ENCODE data around the gene UGCG. TPM values are rescaled to one million over a fixed set of nuclear protein-coding genes. Genes with fewer than 3 reads are reported as not detected.

UGCG gene
- total and polyA plus RNA-seq, 8 donors: 13.7 to 182 (median 19.7) TPM

DNA sequence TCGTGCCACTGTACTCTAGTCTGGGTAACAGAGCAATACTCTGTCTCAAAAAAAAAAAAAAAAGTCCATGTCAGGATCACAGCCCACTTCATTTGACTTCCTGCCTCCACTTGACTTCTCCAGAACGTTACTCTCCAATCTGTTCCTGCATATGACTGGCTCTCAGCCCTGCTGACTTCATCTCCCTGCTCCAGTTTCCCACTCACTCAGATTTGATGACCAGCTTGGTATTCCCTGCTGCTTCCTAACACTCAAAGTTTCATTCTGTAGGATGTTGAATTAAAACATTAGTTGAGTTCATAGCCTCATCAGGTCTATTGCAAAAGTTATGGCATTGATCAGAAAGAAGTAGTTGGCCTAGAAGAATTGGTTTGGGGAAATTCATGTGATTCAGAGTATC is 52.3 kb downstream of the UGCG start:
- H3K4me1 ChIP-seq: no peaks in the 10 kb centered on the region
- H3K27ac ChIP-seq: no peak overlapping the region
- H3K27me3 ChIP-seq: no peaks in the 10 kb centered on the region
- intact Hi-C loops (cut with DNase I; ENCODE audit: low total_unique reads): no loop called here
- H3K36me3 ChIP-seq: no peaks in the 10 kb centered on the region
- no peak for TF ChIP-seq POLR2AphosphoS5 (IDR thresholded peaks at IDR 0.05)
- no peak for TF ChIP-seq POLR2A (IDR thresholded peaks at IDR 0.05)
- TF ChIP-seq EP300 (IDR thresholded peaks at IDR 0.05): no peak
- TF ChIP-seq, protein P1, sequence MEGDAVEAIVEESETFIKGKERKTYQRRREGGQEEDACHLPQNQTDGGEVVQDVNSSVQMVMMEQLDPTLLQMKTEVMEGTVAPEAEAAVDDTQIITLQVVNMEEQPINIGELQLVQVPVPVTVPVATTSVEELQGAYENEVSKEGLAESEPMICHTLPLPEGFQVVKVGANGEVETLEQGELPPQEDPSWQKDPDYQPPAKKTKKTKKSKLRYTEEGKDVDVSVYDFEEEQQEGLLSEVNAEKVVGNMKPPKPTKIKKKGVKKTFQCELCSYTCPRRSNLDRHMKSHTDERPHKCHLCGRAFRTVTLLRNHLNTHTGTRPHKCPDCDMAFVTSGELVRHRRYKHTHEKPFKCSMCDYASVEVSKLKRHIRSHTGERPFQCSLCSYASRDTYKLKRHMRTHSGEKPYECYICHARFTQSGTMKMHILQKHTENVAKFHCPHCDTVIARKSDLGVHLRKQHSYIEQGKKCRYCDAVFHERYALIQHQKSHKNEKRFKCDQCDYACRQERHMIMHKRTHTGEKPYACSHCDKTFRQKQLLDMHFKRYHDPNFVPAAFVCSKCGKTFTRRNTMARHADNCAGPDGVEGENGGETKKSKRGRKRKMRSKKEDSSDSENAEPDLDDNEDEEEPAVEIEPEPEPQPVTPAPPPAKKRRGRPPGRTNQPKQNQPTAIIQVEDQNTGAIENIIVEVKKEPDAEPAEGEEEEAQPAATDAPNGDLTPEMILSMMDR (IDR thresholded peaks at IDR 0.05): no peak
- DNase-seq: no peak
- no peaks in the 10 kb centered on the region for H3K9me3 ChIP-seq
- WGBS, 5 donors: 54 to 64% (median 58%) methylated on average over 2 of the region's 2 CpGs
- H3K4me3 ChIP-seq: no peak overlapping the region

DNA sequence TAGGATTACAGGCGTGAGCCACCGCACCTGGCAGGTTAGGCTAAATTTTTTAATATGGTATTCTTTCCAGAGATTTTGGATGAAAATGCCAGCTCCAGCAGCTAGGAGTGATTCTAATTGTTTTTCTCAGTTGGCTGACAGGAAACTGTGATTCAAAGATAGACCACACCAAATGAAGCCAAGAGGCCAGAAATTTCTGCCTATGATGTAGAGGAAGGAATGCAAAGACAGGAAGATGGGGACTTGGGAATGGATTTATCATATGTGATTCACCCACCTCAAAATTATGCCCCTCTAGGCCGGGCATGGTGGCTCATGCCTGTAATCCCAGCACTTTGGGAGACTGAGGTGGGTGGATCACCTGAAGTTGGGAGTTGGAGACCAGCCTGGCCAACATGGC is 53.3 kb downstream of the UGCG start:
- Histone ChIP-seq H3K27me3 (no peaks in the 10 kb centered on the region), H3K4me1 (no peaks in the 10 kb centered on the region), H3K36me3 (no peaks in the 10 kb centered on the region), H3K9me3 (no peaks in the 10 kb centered on the region), H3K27ac (no peak overlapping the region), H3K4me3 (no peak overlapping the region)
- intact Hi-C loops (cut with DNase I; ENCODE audit: low total_unique reads): no loop called here
- no peak for DNase-seq
- TF ChIP-seq POLR2AphosphoS5 (IDR thresholded peaks at IDR 0.05): no peak
- TF ChIP-seq EP300 (IDR thresholded peaks at IDR 0.05): no peak
- TF ChIP-seq, protein P1 (IDR thresholded peaks at IDR 0.05): no peak
- TF ChIP-seq POLR2A (IDR thresholded peaks at IDR 0.05): no peak
- WGBS, 5 donors: 92 to 98% (median 94%) methylated on average over 3 of the region's 3 CpGs

DNA sequence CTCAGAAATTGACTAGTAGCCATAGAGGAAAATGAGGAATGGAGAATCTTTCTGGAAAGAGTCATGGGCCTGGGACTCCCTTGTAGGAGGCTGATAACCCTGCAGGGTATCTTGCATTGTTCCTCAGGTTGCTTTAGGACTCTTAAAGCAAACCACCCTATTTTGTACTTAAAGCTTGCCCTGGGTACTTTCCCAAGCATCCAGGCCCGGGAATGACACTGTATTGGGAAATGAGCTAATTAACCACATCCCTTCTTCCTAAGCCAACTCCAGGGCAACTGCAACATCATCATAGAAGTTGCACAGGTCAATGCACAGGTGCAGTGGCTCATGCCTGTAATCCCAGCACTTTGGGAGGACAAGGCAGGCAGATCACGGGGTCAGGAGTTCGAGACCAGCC is 55.9 kb downstream of the UGCG start:
- intact Hi-C loops (cut with DNase I; ENCODE audit: low total_unique reads): no loop called here
- TF ChIP-seq POLR2A (IDR thresholded peaks at IDR 0.05) (no peak), EP300 (IDR thresholded peaks at IDR 0.05) (no peak), POLR2AphosphoS5 (IDR thresholded peaks at IDR 0.05) (no peak)
- TF ChIP-seq, protein P1 (IDR thresholded peaks at IDR 0.05): no peak
- H3K4me1 ChIP-seq: peaks cover 0 to 9% (median 2%) of the 10 kb centered on the region in 4 donors
- H3K36me3 ChIP-seq: no peaks in the 10 kb centered on the region
- H3K4me3 ChIP-seq: no peak overlapping the region
- WGBS, 5 donors: 75 to 81% (median 76%) methylated on average over 3 of the region's 3 CpGs
- no peak overlapping the region for H3K27ac ChIP-seq
- no peaks in the 10 kb centered on the region for H3K9me3 ChIP-seq
- no peaks in the 10 kb centered on the region for H3K27me3 ChIP-seq
- DNase-seq: no peak

DNA sequence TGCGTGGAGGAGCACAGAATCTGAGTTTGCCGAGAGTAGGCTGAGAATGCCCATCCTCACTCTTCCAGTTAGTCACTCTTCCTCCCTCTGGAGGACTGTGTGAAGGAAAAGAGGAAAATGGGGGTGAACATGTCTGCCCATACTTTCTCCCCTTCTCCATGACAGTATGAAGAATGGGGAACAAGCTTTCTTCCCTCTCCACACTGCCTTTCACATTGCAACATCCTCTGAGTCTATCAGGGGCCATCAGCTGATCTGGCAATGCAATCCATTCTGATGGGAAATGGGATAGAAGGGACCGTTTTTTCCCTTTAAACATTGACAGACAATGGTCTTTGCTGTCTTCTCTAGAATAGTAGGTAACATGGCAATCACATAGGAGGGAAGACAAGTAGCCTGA is 56.8 kb downstream of the UGCG start:
- Histone ChIP-seq H3K27ac (no peak overlapping the region), H3K4me3 (no peak overlapping the region), H3K9me3 (no peaks in the 10 kb centered on the region), H3K36me3 (no peaks in the 10 kb centered on the region), H3K4me1 (peaks cover 4 to 17% (median 5%) of the 10 kb centered on the region in 4 donors), H3K27me3 (no peaks in the 10 kb centered on the region)
- intact Hi-C loops (cut with DNase I; ENCODE audit: low total_unique reads): no loop called here
- DNase-seq: no peak
- WGBS, 5 donors: 78 to 93% (median 87%) methylated on average over 3 of the region's 3 CpGs
- TF ChIP-seq EP300 (IDR thresholded peaks at IDR 0.05): no peak
- no peak for TF ChIP-seq POLR2A (IDR thresholded peaks at IDR 0.05)
- TF ChIP-seq, protein P1 (IDR thresholded peaks at IDR 0.05): no peak
- no peak for TF ChIP-seq POLR2AphosphoS5 (IDR thresholded peaks at IDR 0.05)
